ENCODE results near the gene SLC35E2B.

The SLC35E2B gene

GRCh38 chr1:1626207-1627141, 66.1 kb downstream of the SLC35E2B start:
- Histone ChIP-seq H2BK120ac (ENCODE audit: low read depth, low read length) (no peak overlapping the region), H3K4me1 (ENCODE audit: control insufficient read depth, insufficient read depth, low read depth, low read length) (peaks cover 26% of the 10 kb centered on the region), H3K9ac (ENCODE audit: low read length) (no peak overlapping the region), H2AFZ (ENCODE audit: low read depth, low read length) (no peak overlapping the region), H4K91ac (ENCODE audit: low read length) (no peak overlapping the region), H2BK5ac (ENCODE audit: low read depth, low read length, poor library complexity, severe bottlenecking) (no peak overlapping the region), H2BK15ac (ENCODE audit: low read depth, poor library complexity, severe bottlenecking) (no peak overlapping the region), H3K79me1 (replicated peaks; ENCODE audit: low read length, poor library complexity, severe bottlenecking) (peaks cover 9% of the 10 kb centered on the region), H3K27ac (ENCODE audit: low read length, poor library complexity, severe bottlenecking) (no peak overlapping the region), H2AK5ac (ENCODE audit: low read length, severe bottlenecking) (no peak overlapping the region), H3K4me3 (ENCODE audit: insufficient read depth in 1 of 2, low read depth in 1 of 2, low read length in 2 of 2) (no peak overlapping the region), H3K27me3 (ENCODE audit: control insufficient read depth in 1 of 2, insufficient read depth in 1 of 2, low read length in 2 of 2) (peaks cover 0 to 5% of the 10 kb centered on the region in 2 experiments), H3K36me3 (ENCODE audit: control insufficient read depth in 1 of 2, insufficient read depth in 2 of 2, low read depth in 1 of 2, low read length in 2 of 2) (peaks cover 6 to 83% of the 10 kb centered on the region in 2 experiments), H3K18ac (ENCODE audit: low read depth in 1 of 2, low read length in 2 of 2) (no peak overlapping the region), H3K14ac (ENCODE audit: low read length in 2 of 2) (no peak overlapping the region), H3K4me2 (ENCODE audit: low read length, poor library complexity, severe bottlenecking) (no peak overlapping the region), H4K8ac (ENCODE audit: low read length) (no peak overlapping the region), H3K4ac (ENCODE audit: low read depth in 1 of 2, low read length in 2 of 2) (no peak overlapping the region), H2BK12ac (ENCODE audit: low read length in 2 of 2) (no peak overlapping the region), H3K23ac (ENCODE audit: low read length in 2 of 2) (no peak overlapping the region), H3K9me3 (ENCODE audit: control insufficient read depth, low read length) (no peaks in the 10 kb centered on the region)
- 95% methylated on average over 42 of the region's 48 CpGs for WGBS
- no peak for DNase-seq

DNA sequence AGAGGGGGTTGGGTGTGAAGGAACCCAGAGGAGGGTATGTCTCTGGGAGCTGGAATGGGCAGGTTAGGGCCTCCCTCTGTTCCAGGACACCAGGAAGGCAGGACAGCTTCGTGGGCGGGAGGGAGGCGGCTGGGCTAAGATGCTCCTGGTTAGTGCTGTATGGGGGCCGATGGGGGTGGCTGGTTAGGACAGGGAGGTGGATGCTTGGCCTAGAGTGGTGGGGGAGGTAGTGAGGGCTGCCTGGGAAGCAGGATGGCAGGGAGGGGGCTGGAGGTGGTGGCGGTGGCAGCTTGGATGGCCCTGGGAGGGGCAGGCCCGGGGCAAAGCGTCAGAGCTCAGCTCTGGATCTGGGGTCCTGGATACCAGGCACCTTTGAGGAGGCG, 66.8 kb downstream of the SLC35E2B start:
- Histone ChIP-seq H3K4me1 (ENCODE audit: control insufficient read depth, insufficient read depth, low read depth, low read length) (peaks cover 22% of the 10 kb centered on the region), H2AK5ac (ENCODE audit: low read length, severe bottlenecking) (no peak overlapping the region), H2BK15ac (ENCODE audit: low read depth, poor library complexity, severe bottlenecking) (no peak overlapping the region), H2BK5ac (ENCODE audit: low read depth, low read length, poor library complexity, severe bottlenecking) (no peak overlapping the region), H3K27me3 (ENCODE audit: control insufficient read depth in 1 of 2, insufficient read depth in 1 of 2, low read length in 2 of 2) (no peaks in the 10 kb centered on the region), H3K36me3 (ENCODE audit: control insufficient read depth in 1 of 2, insufficient read depth in 2 of 2, low read depth in 1 of 2, low read length in 2 of 2) (peaks cover 6 to 89% of the 10 kb centered on the region in 2 experiments), H3K4me2 (ENCODE audit: low read length, poor library complexity, severe bottlenecking) (no peak overlapping the region), H3K79me1 (replicated peaks; ENCODE audit: low read length, poor library complexity, severe bottlenecking) (peaks cover 13% of the 10 kb centered on the region), H2AFZ (ENCODE audit: low read depth, low read length) (no peak overlapping the region), H3K4me3 (ENCODE audit: insufficient read depth in 1 of 2, low read depth in 1 of 2, low read length in 2 of 2) (no peak overlapping the region), H3K9ac (ENCODE audit: low read length) (no peak overlapping the region), H3K27ac (ENCODE audit: low read length, poor library complexity, severe bottlenecking) (no peak overlapping the region), H3K9me3 (ENCODE audit: control insufficient read depth, low read length) (no peaks in the 10 kb centered on the region), H3K23ac (ENCODE audit: low read length in 2 of 2) (no peak overlapping the region), H4K91ac (ENCODE audit: low read length) (no peak overlapping the region), H3K14ac (ENCODE audit: low read length in 2 of 2) (no peak overlapping the region), H4K8ac (ENCODE audit: low read length) (no peak overlapping the region), H2BK12ac (ENCODE audit: low read length in 2 of 2) (no peak overlapping the region), H3K18ac (ENCODE audit: low read depth in 1 of 2, low read length in 2 of 2) (no peak overlapping the region), H2BK120ac (ENCODE audit: low read depth, low read length) (no peak overlapping the region), H3K4ac (ENCODE audit: low read depth in 1 of 2, low read length in 2 of 2) (no peak overlapping the region)
- DNase-seq = no peak
- 96% methylated on average over 8 of the region's 8 CpGs for WGBS

DNA sequence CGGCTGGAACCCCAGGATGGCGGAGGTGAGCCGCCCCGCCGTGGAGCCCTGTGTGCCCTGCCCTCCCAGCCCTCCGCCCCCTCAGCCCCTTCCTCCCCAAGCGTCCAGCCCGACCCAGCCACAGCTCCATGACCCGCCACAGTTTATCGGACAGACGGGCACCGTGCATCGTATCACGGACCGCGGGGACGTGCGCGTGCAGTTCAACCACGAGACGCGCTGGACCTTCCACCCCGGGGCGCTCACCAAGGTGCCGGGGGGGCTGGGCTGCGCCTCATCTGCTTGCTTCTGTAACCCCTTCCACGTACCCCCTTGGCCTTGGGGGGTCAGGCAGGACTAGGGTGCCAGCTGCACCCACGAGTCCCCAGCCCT, 67.2 kb downstream of the SLC35E2B start:
- no peak for DNase-seq
- no peak overlapping the region for H2AFZ ChIP-seq (ENCODE audit: low read depth, low read length)
- H3K27ac ChIP-seq (ENCODE audit: low read length, poor library complexity, severe bottlenecking) = no peak overlapping the region
- H2BK5ac ChIP-seq (ENCODE audit: low read depth, low read length, poor library complexity, severe bottlenecking) = no peak overlapping the region
- no peak overlapping the region for H4K91ac ChIP-seq (ENCODE audit: low read length)
- no peak overlapping the region for H2BK120ac ChIP-seq (ENCODE audit: low read depth, low read length)
- no peak overlapping the region for H3K23ac ChIP-seq (ENCODE audit: low read length in 2 of 2)
- no peak overlapping the region for H3K4me2 ChIP-seq (ENCODE audit: low read length, poor library complexity, severe bottlenecking)
- H3K79me1 ChIP-seq (replicated peaks; ENCODE audit: low read length, poor library complexity, severe bottlenecking) = peaks cover 18% of the 10 kb centered on the region
- no peaks in the 10 kb centered on the region for H3K9me3 ChIP-seq (ENCODE audit: control insufficient read depth, low read length)
- H3K4ac ChIP-seq (ENCODE audit: low read depth in 1 of 2, low read length in 2 of 2) = no peak overlapping the region
- peaks cover 24% of the 10 kb centered on the region for H3K4me1 ChIP-seq (ENCODE audit: control insufficient read depth, insufficient read depth, low read depth, low read length)
- H2BK12ac ChIP-seq (ENCODE audit: low read length in 2 of 2) = no peak overlapping the region
- H3K14ac ChIP-seq (ENCODE audit: low read length in 2 of 2) = no peak overlapping the region
- H3K27me3 ChIP-seq (ENCODE audit: control insufficient read depth in 1 of 2, insufficient read depth in 1 of 2, low read length in 2 of 2) = no peaks in the 10 kb centered on the region
- H3K9ac ChIP-seq (ENCODE audit: low read length) = no peak overlapping the region
- no peak overlapping the region for H3K18ac ChIP-seq (ENCODE audit: low read depth in 1 of 2, low read length in 2 of 2)
- no peak overlapping the region for H2BK15ac ChIP-seq (ENCODE audit: low read depth, poor library complexity, severe bottlenecking)
- peaks cover 6 to 89% of the 10 kb centered on the region in 2 experiments for H3K36me3 ChIP-seq (ENCODE audit: control insufficient read depth in 1 of 2, insufficient read depth in 2 of 2, low read depth in 1 of 2, low read length in 2 of 2)
- no peak overlapping the region for H4K8ac ChIP-seq (ENCODE audit: low read length)
- 97% methylated on average over 28 of the region's 28 CpGs for WGBS
- no peak overlapping the region for H2AK5ac ChIP-seq (ENCODE audit: low read length, severe bottlenecking)
- no peak overlapping the region for H3K4me3 ChIP-seq (ENCODE audit: insufficient read depth in 1 of 2, low read depth in 1 of 2, low read length in 2 of 2)

DNA sequence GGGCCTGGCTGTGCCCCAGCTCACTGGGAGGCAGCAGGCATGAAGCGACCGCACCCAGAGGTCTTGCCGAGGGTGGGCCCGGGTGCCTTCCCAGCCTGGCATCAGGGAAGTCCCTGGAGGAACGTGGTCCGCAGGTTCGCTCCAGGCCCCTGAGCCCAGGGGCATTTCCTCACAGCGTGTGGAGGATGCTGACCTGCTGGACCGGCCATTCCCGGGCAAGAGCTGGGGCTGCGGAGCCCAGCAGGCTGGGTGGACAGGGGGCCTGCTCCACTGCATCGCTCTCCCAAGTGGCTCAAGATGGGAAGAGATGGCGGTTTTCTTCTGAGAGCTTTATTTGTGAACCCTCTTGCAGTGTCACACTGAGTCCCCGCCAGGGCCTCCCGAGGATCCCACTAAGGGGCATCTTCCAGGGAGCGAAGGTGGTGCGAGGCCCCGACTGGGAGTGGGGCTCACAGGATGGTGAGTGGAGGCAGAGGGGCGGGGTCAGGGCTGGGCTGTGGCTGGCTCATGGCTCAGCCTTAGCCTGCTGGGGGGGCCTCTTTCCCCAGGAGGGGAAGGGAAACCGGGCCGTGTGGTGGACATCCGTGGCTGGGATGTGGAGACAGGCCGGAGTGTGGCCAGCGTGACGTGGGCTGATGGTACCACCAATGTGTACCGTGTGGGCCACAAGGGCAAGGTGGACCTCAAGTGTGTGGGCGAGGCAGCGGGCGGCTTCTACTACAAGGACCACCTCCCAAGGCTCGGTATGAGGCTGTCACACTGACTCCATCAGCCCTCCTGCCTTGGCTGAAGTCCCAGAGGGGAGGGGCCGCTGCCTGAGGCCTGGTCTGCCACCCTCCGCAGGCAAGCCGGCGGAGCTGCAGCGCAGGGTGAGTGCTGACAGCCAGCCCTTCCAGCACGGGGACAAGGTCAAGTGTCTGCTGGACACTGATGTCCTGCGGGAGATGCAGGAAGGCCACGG, 67.9 kb downstream of the SLC35E2B start:
- peaks cover 6 to 92% of the 10 kb centered on the region in 2 experiments for H3K36me3 ChIP-seq (ENCODE audit: control insufficient read depth in 1 of 2, insufficient read depth in 2 of 2, low read depth in 1 of 2, low read length in 2 of 2)
- peaks cover 23% of the 10 kb centered on the region for H3K4me1 ChIP-seq (ENCODE audit: control insufficient read depth, insufficient read depth, low read depth, low read length)
- WGBS = 92% methylated on average over 38 of the region's 38 CpGs
- H3K14ac ChIP-seq (ENCODE audit: low read length in 2 of 2) = no peak overlapping the region
- DNase-seq = no peak
- no peak overlapping the region for H2AK5ac ChIP-seq (ENCODE audit: low read length, severe bottlenecking)
- no peak overlapping the region for H3K27ac ChIP-seq (ENCODE audit: low read length, poor library complexity, severe bottlenecking)
- no peak overlapping the region for H3K4me2 ChIP-seq (ENCODE audit: low read length, poor library complexity, severe bottlenecking)
- no peak overlapping the region for H3K18ac ChIP-seq (ENCODE audit: low read depth in 1 of 2, low read length in 2 of 2)
- no peak overlapping the region for H2BK5ac ChIP-seq (ENCODE audit: low read depth, low read length, poor library complexity, severe bottlenecking)
- no peak overlapping the region for H2BK12ac ChIP-seq (ENCODE audit: low read length in 2 of 2)
- no peak overlapping the region for H2BK15ac ChIP-seq (ENCODE audit: low read depth, poor library complexity, severe bottlenecking)
- no peak overlapping the region for H4K8ac ChIP-seq (ENCODE audit: low read length)
- H3K79me1 ChIP-seq (replicated peaks; ENCODE audit: low read length, poor library complexity, severe bottlenecking) = peaks cover 24% of the 10 kb centered on the region
- no peak overlapping the region for H3K4me3 ChIP-seq (ENCODE audit: insufficient read depth in 1 of 2, low read depth in 1 of 2, low read length in 2 of 2)
- H3K23ac ChIP-seq (ENCODE audit: low read length in 2 of 2) = no peak overlapping the region
- no peak overlapping the region for H3K4ac ChIP-seq (ENCODE audit: low read depth in 1 of 2, low read length in 2 of 2)
- H3K9ac ChIP-seq (ENCODE audit: low read length) = no peak overlapping the region
- H3K27me3 ChIP-seq (ENCODE audit: control insufficient read depth in 1 of 2, insufficient read depth in 1 of 2, low read length in 2 of 2) = no peaks in the 10 kb centered on the region
- no peak overlapping the region for H2BK120ac ChIP-seq (ENCODE audit: low read depth, low read length)
- H2AFZ ChIP-seq (ENCODE audit: low read depth, low read length) = no peak overlapping the region
- H4K91ac ChIP-seq (ENCODE audit: low read length) = peak overlapping the region; percentile 54
- H3K9me3 ChIP-seq (ENCODE audit: control insufficient read depth, low read length) = no peaks in the 10 kb centered on the region

Data from mesenchymal stem cell (in vitro differentiated cells and primary cell).